ENCODE data around the gene DTNB. TPM values are rescaled to one million over a fixed set of nuclear protein-coding genes. Genes with fewer than 3 reads are reported as not detected.

Gene DTNB
- total RNA-seq, 1 experiment from 2014 or later: 12.3 TPM

DNA sequence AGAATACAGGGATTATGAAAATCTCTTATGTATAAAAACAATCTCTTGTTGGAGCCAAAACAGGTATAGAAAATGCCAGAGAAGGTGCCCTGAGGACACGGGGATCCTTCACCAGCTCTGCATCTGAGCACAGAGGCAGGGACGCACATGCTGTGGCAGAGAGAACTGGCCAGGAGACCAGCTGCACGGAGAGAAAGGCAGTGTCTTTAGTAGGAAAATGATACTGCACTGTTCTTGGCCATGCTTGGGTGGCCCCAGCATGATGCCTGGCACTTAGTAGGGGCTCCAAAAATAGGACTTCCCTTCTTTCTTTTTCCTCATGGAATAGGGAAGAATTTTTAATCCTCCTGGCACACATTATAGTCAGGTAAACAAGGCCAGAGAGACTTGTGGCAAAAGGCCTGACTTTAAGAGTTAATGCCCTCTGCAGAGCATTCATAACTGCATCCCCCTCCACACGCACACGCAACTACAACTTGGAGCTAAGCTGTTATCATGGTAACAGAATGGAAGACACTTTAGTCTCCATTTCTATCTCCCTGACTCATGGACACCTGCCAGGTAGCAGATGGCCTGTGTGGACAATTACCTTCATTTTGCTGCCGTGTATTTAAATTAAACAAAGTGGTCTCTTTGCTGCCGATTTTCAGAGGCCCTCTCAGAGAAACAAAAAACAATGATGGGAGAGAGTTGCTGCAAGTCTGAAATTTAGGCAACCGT, 271.9 kb downstream of the DTNB start:
- DNase-seq (ENCODE audit: low read depth): no peak
- in situ Hi-C loops (cut with HindIII; ENCODE audit: low pct_unique_long_range_greater_than_20kb, low sequenced_read_pairs): no loop called here

DNA sequence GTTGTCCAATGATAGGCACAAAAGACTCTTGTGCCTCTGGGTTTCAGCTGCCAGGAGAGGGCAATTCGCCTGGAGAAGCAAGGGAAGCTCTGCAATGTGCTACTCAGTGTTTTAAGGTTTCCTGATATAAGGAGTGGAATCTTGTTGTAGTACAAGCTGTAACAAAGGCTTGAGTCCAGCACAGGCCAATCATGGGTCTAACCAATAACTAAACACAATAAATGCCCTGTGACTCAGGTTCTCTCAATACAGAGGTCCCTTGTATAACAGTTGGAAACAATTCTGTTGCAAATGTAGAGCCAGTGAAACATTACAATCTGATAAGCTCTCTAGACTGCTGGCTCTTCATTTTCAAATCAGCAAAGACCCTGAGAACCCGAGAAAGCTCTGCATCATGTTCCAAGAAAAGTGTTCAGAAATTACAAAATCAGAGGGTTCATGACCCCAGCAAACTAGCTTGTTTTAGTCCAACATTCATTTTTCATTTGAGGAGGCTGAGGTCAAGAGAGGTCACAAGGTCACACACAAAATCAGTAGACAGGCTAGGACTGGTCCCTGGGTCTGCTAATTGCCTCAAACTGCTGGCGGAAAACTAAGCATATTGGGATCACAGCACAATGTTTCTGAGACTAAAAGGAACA, 272.7 kb downstream of the DTNB start:
- in situ Hi-C loops (cut with HindIII; ENCODE audit: low pct_unique_long_range_greater_than_20kb, low sequenced_read_pairs): no loop called here
- no peak for DNase-seq (ENCODE audit: low read depth)

DNA sequence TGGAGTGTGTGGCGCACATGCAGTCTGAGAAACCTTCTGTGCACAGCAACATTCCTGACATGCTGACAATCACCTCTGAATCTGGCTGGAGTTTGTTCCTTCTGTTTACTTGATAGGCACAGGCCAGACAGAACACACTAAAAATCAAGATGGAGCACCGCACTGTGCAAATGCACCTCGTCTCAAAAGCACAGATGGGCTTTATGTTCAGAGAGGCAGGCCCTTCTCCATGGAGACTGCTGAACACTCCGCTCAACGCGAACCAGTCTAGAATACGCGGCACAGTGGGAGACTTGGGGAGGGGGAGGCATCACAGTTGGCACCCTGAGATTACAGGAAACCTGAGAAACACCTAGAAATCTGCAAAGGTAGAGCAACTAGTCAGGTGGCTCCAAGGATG, 273.2 kb downstream of the DTNB start:
- in situ Hi-C loops (cut with HindIII; ENCODE audit: low pct_unique_long_range_greater_than_20kb, low sequenced_read_pairs): no loop called here
- DNase-seq (ENCODE audit: low read depth): no peak

DNA sequence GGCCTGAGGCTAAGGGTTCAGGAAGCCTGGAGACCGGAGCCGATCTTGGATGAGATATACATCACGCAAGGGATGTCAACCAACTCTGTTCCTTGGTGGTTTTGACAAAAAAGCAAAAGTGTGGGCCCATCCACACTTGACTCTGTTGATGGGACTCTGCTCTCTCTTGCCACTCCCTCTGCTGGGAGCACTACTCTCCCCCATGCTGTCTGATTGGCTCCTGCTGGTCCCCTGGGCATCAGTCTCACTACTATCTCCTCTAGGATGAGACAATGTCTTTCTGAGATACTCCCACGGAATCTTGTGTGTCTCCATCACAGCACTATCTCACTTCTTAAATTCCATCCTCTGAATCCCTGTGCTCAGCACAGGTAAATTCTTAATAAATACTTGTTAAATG, 274.8 kb downstream of the DTNB start:
- no peak for DNase-seq (ENCODE audit: low read depth)
- in situ Hi-C loops (cut with HindIII; ENCODE audit: low pct_unique_long_range_greater_than_20kb, low sequenced_read_pairs): no loop called here

DNA sequence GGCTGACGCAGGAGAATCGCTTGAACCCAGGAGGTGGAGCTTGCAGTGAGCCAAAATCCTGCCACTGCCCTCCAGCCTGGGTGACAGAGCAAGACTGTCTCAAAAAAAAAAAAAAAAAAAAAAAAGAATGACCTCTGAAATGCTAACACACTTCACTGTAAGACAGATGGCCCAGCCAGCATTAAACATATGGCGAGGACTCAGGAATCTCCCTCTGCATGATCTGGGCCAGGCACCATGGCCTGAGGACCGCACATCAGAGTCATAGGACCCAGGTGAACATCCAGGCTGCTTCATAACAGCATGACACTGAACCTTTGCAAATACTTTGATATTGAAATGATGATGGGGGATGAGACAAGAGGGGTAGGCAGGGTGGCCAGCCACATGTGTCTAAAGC, 275.6 kb downstream of the DTNB start:
- in situ Hi-C loops (cut with HindIII; ENCODE audit: low pct_unique_long_range_greater_than_20kb, low sequenced_read_pairs): no loop called here
- DNase-seq (ENCODE audit: low read depth): no peak

DNA sequence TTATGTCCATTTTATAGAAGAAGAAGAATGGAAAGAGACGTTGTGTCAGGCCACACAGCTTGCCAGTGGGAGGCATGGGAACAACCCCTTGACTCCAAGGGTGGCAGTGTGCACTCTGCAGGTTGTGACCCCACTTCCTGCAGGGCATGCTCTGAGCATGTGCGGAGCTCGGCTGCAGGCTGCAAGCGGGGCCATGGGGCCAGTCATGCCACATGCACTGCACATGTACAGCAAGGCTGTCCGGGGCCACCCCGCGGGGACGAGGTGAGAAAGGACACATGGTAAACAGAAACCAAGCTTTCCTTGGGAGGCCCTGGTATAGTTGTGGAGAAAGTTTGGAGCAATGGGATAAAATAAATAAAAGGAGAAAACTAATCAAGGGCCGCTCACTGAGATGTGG, 284.2 kb downstream of the DTNB start:
- no peak for DNase-seq (ENCODE audit: low read depth)
- in situ Hi-C loops (cut with HindIII; ENCODE audit: low pct_unique_long_range_greater_than_20kb, low sequenced_read_pairs): no loop called here

DNA sequence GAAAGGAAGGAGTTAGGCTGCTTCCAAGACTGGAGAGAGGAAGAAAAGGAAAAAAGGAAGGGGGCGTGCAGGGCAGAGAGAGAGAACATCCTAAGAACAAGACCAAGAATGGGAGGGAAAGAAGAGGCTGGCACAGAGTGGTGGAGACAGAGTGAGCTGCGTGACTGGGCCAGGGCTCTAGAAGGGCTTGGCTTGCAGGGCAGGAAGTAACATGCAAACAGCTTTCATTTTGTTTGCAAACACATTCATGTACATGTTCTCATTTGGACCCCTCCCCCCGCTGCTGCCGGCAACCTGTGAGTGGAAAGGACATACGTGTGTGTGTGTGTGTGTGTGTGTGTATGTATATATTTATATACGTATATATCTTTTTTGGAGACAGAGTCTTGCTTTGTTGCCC, 284.9 kb downstream of the DTNB start:
- in situ Hi-C loops (cut with HindIII; ENCODE audit: low pct_unique_long_range_greater_than_20kb, low sequenced_read_pairs): no loop called here

DNA sequence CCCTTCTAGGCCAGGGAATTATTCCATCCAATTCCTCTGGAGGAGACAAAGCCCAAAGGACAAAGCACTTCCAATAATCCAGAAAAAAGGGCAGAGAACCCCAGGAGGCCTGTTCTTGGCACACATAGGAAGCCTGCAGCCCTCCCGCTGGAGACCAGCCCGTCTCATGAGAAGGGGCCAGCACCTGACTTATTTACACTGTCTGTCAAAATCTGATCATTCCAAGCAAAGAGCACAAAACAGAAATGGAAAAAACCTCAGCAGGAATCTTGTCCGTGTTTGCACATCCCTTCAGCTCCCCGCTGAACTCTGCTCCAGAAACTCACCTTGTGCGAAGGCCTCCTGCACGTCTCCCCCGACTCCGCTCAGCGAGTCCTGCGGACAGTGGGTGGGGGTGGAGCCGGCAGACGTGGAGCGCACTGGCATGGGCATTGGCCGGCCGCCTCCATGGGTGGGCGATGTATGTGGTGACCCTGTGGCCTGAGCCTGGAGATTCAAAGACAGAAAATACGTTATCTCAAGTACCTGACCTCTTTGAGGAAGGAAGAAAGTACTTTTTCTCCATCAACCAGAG, 285.4 kb downstream of the DTNB start:
- in situ Hi-C loops (cut with HindIII; ENCODE audit: low pct_unique_long_range_greater_than_20kb, low sequenced_read_pairs): no loop called here
- DNase-seq (ENCODE audit: low read depth): no peak

More for the DNA sequence above, 284.9 kb downstream of the DTNB start:
- DNase-seq (ENCODE audit: low read depth): no peak

DNA sequence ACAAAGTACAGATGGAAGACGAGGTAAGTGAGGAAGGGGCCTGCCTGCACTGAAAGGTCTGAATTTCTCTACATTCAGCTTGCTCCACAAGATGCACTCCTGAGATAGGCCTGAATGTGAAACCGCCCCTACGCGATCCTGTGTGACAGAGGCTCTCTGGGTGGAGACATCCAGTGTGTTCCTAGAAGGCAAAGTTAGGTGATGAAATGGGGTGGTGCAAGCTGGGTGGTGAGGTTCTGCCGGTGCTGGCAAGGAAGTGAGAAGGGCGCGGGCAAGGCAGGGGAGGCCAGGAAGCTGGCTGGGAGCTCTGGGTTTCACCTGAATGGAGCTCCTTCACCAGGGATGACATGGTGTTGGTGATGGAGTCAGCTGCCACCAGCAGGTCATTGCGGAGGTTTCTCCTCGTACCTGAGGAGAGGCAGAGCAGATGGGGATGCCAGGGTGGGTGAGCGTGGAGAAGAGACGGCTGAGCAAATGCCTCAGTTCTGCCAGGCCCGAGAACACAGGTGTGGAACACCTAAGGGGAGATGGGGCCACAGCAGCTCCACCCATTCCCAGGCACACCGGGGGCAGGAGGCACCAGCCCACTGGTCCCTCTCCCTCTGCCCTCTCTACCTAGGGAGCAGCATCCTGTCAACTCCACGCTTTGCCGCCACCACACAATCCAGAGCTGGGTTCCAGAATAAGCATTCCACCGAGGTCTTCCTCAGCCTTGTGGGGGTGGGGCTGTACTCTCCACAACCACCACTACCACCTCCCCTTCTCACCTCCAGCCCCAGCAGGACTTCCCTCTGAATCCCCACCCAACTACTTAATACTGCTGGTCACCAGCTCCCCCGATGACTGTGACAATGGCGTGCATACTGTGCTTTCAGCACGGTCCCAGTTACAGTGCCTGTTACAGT, 286.2 kb downstream of the DTNB start:
- in situ Hi-C loops (cut with HindIII; ENCODE audit: low pct_unique_long_range_greater_than_20kb, low sequenced_read_pairs): no loop called here
- DNase-seq (ENCODE audit: low read depth): no peak

DNA sequence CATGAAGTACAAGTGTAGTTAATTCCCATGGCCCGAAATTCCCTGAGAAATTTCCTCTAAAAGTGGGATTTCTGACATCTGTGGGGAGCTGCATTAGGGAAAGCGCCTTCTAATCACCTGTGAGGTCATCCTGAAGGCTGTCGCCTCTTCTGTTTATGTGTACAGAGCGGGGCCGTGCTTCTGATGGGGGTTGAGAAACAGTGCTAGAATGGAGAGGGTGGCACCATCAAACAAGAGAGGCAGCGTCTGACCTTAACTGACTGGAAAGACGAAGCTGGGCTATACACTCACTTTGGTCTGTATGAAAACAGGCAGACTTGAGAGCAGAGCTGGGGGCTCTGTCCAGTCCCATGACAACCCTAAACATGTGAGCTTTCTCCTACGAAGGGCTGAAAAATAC, 287.5 kb downstream of the DTNB start:
- in situ Hi-C loops (cut with HindIII; ENCODE audit: low pct_unique_long_range_greater_than_20kb, low sequenced_read_pairs): no loop called here
- no peak for DNase-seq (ENCODE audit: low read depth)

DNA sequence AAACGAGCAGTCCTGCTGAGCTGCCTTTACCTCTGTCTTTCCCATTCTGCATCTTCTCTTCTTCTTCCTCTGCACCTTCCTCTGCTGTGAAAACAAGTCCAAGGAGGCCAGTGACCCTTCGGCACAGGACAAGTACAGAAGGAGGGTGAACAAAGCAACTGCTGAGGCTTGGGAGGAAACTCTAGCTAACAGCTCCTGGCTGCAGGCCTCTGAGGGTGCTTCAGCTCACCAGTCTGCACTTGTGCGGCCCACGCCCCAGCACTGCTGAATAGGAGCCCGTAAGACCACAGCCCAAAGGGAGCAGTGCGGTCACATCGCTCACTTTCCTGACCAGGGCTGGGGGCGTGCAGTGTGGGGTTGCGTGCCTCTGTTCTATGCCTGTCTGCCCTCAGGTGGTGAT, 289.6 kb downstream of the DTNB start:
- DNase-seq (ENCODE audit: low read depth): no peak
- in situ Hi-C loops (cut with HindIII; ENCODE audit: low pct_unique_long_range_greater_than_20kb, low sequenced_read_pairs): no loop called here

DNA sequence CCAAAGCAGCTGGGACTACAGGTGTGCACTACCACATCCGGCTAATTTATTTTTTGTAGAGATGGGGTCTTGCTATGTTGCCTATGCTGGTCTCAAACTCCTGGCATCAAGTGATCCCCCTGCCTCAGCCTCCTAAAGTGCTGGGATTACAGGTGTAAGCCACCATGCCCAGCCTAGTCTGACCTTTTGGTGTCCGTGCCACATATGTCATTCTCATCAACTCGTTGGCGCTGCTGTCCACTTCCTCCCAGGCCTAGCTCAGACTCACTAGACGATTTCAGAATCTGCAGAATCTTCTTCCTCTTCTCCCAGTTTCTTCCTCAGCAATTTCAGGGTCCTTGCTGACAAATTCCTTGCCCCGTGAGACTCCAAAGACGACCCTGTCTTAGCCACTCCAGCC, 291.9 kb downstream of the DTNB start:
- no peak for DNase-seq (ENCODE audit: low read depth)
- in situ Hi-C loops (cut with HindIII; ENCODE audit: low pct_unique_long_range_greater_than_20kb, low sequenced_read_pairs): no loop called here

DNA sequence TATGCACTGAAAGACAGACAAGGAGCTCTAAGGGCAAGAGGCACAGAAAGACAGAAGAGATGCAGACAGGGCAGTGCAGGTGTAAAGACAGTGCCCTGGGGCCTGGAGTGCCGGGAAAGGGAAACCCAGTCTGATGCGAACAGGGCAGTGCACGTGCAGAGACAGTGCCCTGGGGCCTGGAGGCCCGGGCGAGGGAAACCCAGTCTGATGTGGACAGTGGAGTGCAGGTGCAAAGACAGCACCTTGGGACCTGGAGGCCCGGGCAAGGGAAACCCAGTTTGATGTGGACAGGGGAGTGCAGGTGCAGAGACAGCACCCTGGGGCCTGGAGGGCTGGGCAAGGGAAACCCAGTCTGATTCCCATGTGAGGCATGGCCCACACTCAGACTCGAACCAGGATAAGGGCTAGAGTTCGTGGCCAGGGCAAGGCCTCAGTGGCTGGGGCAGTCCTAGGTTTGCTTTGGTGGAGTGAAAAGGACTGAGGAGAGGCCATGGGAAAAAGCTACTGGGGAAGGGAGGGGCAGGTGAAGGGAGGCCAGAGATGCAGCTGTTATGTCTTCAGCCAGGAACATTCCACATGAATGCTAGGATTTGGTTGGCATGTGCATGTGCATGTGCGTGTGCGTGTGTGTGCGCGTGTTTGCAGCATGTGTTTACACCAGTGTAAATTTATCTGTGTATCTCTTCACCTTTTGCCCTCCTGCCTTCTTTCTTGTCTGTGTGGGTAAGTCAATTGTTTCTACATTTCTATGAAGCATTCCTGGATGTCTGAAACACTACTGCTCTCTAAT, 292.6 kb downstream of the DTNB start:
- DNase-seq (ENCODE audit: low read depth): no peak
- in situ Hi-C loops (cut with HindIII; ENCODE audit: low pct_unique_long_range_greater_than_20kb, low sequenced_read_pairs): no loop called here

DNA sequence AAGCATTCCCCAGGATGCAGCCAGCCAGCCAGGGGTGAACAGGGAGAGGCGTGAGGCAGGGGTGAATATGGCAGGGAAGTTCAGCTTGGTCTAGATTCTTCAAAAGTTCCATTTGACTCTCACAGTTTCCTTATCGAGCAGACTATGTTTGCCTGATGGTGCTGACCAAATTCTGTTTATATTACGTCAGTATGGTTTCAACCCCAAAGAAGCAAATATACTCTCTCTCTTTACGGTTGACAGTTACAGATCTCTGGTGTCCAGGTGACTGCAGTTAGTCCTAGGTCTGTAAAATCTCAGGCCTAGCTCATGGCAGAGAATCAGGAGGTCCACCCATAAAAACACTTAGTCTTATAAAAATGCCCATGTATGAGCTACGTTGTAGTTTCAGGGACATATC, 293.4 kb downstream of the DTNB start:
- in situ Hi-C loops (cut with HindIII; ENCODE audit: low pct_unique_long_range_greater_than_20kb, low sequenced_read_pairs): no loop called here
- DNase-seq (ENCODE audit: low read depth): no peak

DNA sequence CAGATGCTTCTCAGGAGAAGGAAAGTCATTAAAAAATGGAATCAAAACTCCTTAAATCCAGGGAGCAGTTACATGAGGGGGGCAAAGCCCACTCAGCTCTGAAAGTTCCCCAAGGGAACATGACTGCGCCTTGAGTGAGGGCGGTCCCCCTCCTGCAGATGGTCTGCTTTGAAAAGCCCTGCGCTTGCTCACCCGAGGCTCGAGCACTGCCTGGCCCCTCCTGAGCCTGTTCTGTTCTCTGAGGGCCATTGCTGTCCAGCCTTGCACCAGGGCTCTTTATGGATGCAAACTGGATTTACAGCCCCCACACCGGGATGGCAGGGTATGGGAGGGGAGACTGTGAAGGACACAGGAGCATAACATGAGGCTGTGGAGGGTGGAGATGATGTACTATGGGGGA, 293.8 kb downstream of the DTNB start:
- in situ Hi-C loops (cut with HindIII; ENCODE audit: low pct_unique_long_range_greater_than_20kb, low sequenced_read_pairs): no loop called here
- no peak for DNase-seq (ENCODE audit: low read depth)

DNA sequence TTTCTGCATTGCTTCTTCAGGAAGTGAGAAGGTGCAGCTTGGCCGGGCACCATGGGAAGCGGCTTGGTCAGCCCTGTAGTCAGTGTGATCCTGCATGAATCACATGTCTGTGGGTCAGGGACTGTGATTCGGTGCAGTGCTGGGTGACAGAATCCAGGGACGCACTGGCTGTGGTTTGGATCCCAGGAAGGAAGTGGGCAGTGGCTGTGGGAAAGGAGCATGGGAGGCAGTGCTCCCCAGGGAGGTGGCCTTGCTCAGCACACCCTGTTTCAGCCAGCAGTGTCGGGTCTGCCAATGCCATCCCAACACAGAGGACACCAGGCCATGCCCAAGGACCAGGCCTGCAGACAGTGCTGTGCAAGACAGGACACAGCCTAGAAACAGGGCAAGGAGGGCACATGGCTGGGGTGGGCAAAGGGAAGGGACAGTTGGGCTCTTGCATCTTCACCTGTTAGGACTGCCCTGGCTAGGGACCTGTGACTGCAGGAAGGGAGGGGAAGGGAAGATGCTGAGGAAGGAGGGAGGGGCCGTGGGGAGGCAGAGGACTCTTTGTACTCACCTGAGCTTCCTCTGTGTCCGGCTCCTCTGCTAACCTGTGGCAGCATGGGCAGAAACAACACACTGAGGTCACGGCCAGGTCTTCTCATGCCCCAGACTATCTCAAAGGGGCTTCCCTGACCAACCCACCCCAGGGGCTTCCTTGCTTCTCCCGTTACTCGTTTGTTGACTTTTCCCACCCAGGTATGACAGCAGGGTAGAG, 294.5 kb downstream of the DTNB start:
- in situ Hi-C loops (cut with HindIII; ENCODE audit: low pct_unique_long_range_greater_than_20kb, low sequenced_read_pairs): no loop called here
- no peak for DNase-seq (ENCODE audit: low read depth)

DNA sequence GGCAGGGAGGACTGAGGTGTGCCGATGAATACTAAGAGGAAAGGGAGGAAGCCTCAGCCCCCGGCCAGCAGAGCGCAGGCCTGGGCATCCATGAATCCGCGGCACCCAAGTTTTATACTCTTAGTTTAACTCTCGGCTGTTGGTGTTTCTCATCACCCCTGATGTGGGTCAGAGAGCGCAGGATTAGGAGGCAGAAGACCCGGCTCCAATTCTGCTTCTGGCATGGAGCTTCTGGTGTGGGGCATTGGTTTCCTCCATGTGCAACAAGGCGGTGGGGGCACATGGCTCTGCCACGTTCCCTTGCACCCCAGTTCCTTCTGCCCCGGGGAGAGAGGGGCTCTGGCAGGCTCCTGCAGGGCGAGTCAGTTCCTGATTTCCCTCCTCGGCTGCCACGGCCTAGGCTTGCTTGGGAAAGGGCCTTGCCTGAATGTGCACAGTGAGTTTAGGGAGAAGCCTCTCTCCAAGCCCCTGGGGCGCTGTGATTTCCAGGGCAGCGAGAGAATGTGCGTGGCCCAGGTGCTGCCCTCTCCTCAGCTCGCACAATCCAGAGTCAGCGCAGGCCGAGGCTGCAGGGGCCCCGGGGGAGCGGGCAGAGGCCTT, 295.5 kb downstream of the DTNB start:
- in situ Hi-C loops (cut with HindIII; ENCODE audit: low pct_unique_long_range_greater_than_20kb, low sequenced_read_pairs): no loop called here

More for the DNA sequence above, 295.5 kb downstream of the DTNB start:
- DNase-seq (ENCODE audit: low read depth): no peak
